Measurements from ENCODE around the gene GARIN5A.
"Not testable (repeated sequence)": the region's sequence is repeated elsewhere in the genome, so short reads cannot be mapped to it uniquely, and the experiment has no call there.

GARIN5A gene

GRCh38 chr19:50486823-50487515 lies 10.3 kb upstream of the GARIN5A start:
- DNase-seq = no peak

- DNase-seq = no peak
Observed at GRCh38 chr19:50485284-50485955, 8.8 kb upstream of the GARIN5A start.

- DNase-seq = no peak
Observed at GRCh38 chr19:50482916-50483315, 6.3 kb upstream of the GARIN5A start.

- DNase-seq = no peak
Observed at GRCh38 chr19:50482271-50482855, 5.7 kb upstream of the GARIN5A start.

- DNase-seq = no peak
Observed at GRCh38 chr19:50481351-50482149, 4.9 kb upstream of the GARIN5A start.

GRCh38 chr19:50480281-50481111 lies 3.8 kb upstream of the GARIN5A start:
- DNase-seq = no peak

GRCh38 chr19:50479761-50480251 lies 3.2 kb upstream of the GARIN5A start:
- DNase-seq = no peak

GRCh38 chr19:50478901-50479715 lies 2.5 kb upstream of the GARIN5A start:
- no peak for DNase-seq

- no peak for DNase-seq
Observed at GRCh38 chr19:50477751-50478515, 1.3 kb upstream of the GARIN5A start.

GRCh38 chr19:50476907-50477238 lies 225 bp upstream of the GARIN5A start:
- DNase-seq = no peak

- no peak for DNase-seq
Observed at GRCh38 chr19:50475736-50476223, 868 bp downstream of the GARIN5A start.

GRCh38 chr19:50475101-50475568 lies 1.5 kb downstream of the GARIN5A start:
- no peak for DNase-seq

- not testable (repeated sequence) for DNase-seq
Observed at GRCh38 chr19:50473336-50473735, 3.3 kb downstream of the GARIN5A start.

- DNase-seq = no peak
Observed at GRCh38 chr19:50468818-50469217, 7.8 kb downstream of the GARIN5A start.

GRCh38 chr19:50467566-50467965 lies 9.1 kb downstream of the GARIN5A start:
- DNase-seq = no peak

- no peak for DNase-seq
Observed at GRCh38 chr19:50466706-50467039, 10.0 kb downstream of the GARIN5A start.

- DNase-seq = no peak
Observed at GRCh38 chr19:50465986-50466705, 10.5 kb downstream of the GARIN5A start.

- no peak for DNase-seq
Observed at GRCh38 chr19:50465000-50465399, 11.6 kb downstream of the GARIN5A start.

GRCh38 chr19:50464348-50464747 lies 12.3 kb downstream of the GARIN5A start:
- no peak for DNase-seq

GRCh38 chr19:50462970-50463369 lies 13.7 kb downstream of the GARIN5A start:
- no peak for DNase-seq
